Smooth muscle cell (in vitro differentiated cells): ENCODE data around the gene MYO15A. TPM values are rescaled to one million over a fixed set of nuclear protein-coding genes. Genes with fewer than 3 reads are reported as not detected.

Experiments
- DNase-seq: peaks from one replicate; lab custom pipeline; 2025; ENCODE audit not compliant: unreplicated experiment; lab: John Stamatoyannopoulos, UW
- H2AFZ ChIP-seq: fragments of 200-600 bp; sonication (generic); 2 replicates; pipeline ENCODE4 v1.6.0; 2016; ENCODE audit warnings: antibody characterized with exemption, low read depth, mild to moderate bottlenecking
- H3F3A ChIP-seq: fragments of 200-600 bp; sonication (generic); 2 replicates; pipeline ENCODE4 v1.6.0; 2017; ENCODE audit warnings: antibody characterized with exemption, low read depth
- H3K27ac ChIP-seq: fragments of 200-600 bp; sonication (generic); 2 replicates; pipeline ENCODE4 v1.5.1; 2016; ENCODE audit warnings: low read depth, mild to moderate bottlenecking
- H3K27me3 ChIP-seq: fragments of 200-600 bp; sonication (generic); 2 replicates; pipeline ENCODE4 v1.6.1; 2016; ENCODE audit warnings: low read depth, mild to moderate bottlenecking
- H3K36me3 ChIP-seq: fragments of 200-600 bp; sonication (generic); 2 replicates; pipeline ENCODE4 v1.5.1; 2016; ENCODE audit warnings: low read depth
- H3K4me1 ChIP-seq: fragments of 200-600 bp; sonication (generic); 2 replicates; pipeline ENCODE4 v1.5.1; 2016; ENCODE audit warnings: low read depth
- H3K4me2 ChIP-seq: fragments of 200-600 bp; sonication (generic); 2 replicates; pipeline ENCODE4 v1.6.0; 2016; ENCODE audit warnings: mild to moderate bottlenecking
- H3K4me3 ChIP-seq: fragments of 200-600 bp; sonication (generic); 2 replicates; pipeline ENCODE4 v1.5.1; 2016; ENCODE audit warnings: mild to moderate bottlenecking
- H3K79me2 ChIP-seq: fragments of 200-600 bp; sonication (generic); 2 replicates; pipeline ENCODE4 v1.6.0; 2016; ENCODE audit warnings: low read depth, mild to moderate bottlenecking
- H3K9ac ChIP-seq: fragments of 200-600 bp; sonication (generic); 2 replicates; pipeline ENCODE4 v1.6.0; 2016; ENCODE audit warnings: low read depth
- H3K9me3 ChIP-seq: fragments of 200-600 bp; sonication (generic); replicated peaks from 2 replicates; pipeline ENCODE4 v1.5.1; 2016; ENCODE audit warnings: low read depth
- H4K20me1 ChIP-seq: fragments of 200-600 bp; sonication (generic); 2 replicates; pipeline ENCODE4 v1.6.0; 2016; ENCODE audit warnings: low read depth
- CTCF ChIP-seq: fragments of 200-600 bp; sonication (generic); IDR thresholded peaks from 2 replicates; pipeline ENCODE4 v1.5.1; 2017; ENCODE audit warnings: borderline replicate concordance, mild to moderate bottlenecking, antibody characterized with exemption; ENCODE audit not compliant: insufficient read depth, poor library complexity, severe bottlenecking
- WGBS: methylation state at CpG from one replicate; pipeline ENCODE4 v1.1.7; 2016; ENCODE audit warnings: low lambda C conversion rate; 5-methylcytosine and 5-hydroxymethylcytosine counted together
- polyA plus RNA-seq: library from polyadenylated mRNA; unstranded; fragments of >200 nt; fragmentation: Nextera tagmentation; extraction: Ambion mirVana; gene quantifications from 2 replicates; pipeline ENCODE4 v1.2.1, GENCODE V29; 2016
- total RNA-seq: library from RNA; depleted of rRNA; stranded (reverse); fragments of >200 nt; gene quantifications from 2 replicates; pipeline ENCODE4 v1.2.3, GENCODE V29; 2014

MYO15A gene
- total and polyA plus RNA-seq, 2 experiments from 2014 or later: 2.0 to 3.6 TPM

- WGBS: 83% methylated on average over 4 of the region's 5 CpGs
- DNase-seq: no peak
- no peaks in the 10 kb centered on the region for H4K20me1 ChIP-seq
These were observed 58.3 kb downstream of the MYO15A start for GRCh38 chr17:18166894-18167293.

GRCh38 chr17:18167421-18167820 lies 58.9 kb downstream of the MYO15A start:
- Histone ChIP-seq H3K36me3 (no peaks in the 10 kb centered on the region), H3K9ac (no peak overlapping the region), H3K4me1 (no peaks in the 10 kb centered on the region), H3K79me2 (no peaks in the 10 kb centered on the region), H4K20me1 (no peaks in the 10 kb centered on the region), H3F3A (no peaks in the 10 kb centered on the region), H3K9me3 (no peaks in the 10 kb centered on the region), H2AFZ (no peak overlapping the region), H3K27me3 (no peaks in the 10 kb centered on the region), H3K4me2 (no peak overlapping the region), H3K4me3 (no peak overlapping the region), H3K27ac (no peak overlapping the region)
- DNase-seq: no peak
- no peak for TF ChIP-seq CTCF
- WGBS: 92% methylated on average over 10 of the region's 10 CpGs

More at GRCh38 chr17:18166894-18167293, 58.3 kb downstream of the MYO15A start:
- H3K9me3 ChIP-seq: no peaks in the 10 kb centered on the region
- H2AFZ ChIP-seq: no peak overlapping the region
- H3K4me2 ChIP-seq: no peak overlapping the region
- no peak for TF ChIP-seq CTCF
- no peaks in the 10 kb centered on the region for H3K36me3 ChIP-seq
- no peaks in the 10 kb centered on the region for H3K79me2 ChIP-seq
- no peaks in the 10 kb centered on the region for H3K4me1 ChIP-seq
- H3F3A ChIP-seq: no peaks in the 10 kb centered on the region
- H3K9ac ChIP-seq: no peak overlapping the region
- no peak overlapping the region for H3K27ac ChIP-seq
- H3K27me3 ChIP-seq: no peaks in the 10 kb centered on the region
- no peak overlapping the region for H3K4me3 ChIP-seq

- 92% methylated on average over 3 of the region's 3 CpGs for WGBS
- no peak for DNase-seq
- no peak overlapping the region for H2AFZ ChIP-seq
- TF ChIP-seq CTCF: no peak
- no peak overlapping the region for H3K4me2 ChIP-seq
- H3F3A ChIP-seq: no peaks in the 10 kb centered on the region
- H3K27me3 ChIP-seq: no peaks in the 10 kb centered on the region
- H4K20me1 ChIP-seq: no peaks in the 10 kb centered on the region
- H3K36me3 ChIP-seq: no peaks in the 10 kb centered on the region
- H3K27ac ChIP-seq: no peak overlapping the region
- H3K79me2 ChIP-seq: no peaks in the 10 kb centered on the region
- no peak overlapping the region for H3K4me3 ChIP-seq
- H3K4me1 ChIP-seq: no peaks in the 10 kb centered on the region
- no peak overlapping the region for H3K9ac ChIP-seq
- H3K9me3 ChIP-seq: no peaks in the 10 kb centered on the region
These were observed 64.1 kb downstream of the MYO15A start for GRCh38 chr17:18172531-18173278.

- Histone ChIP-seq H3K27me3 (no peaks in the 10 kb centered on the region), H2AFZ (no peak overlapping the region), H3F3A (no peaks in the 10 kb centered on the region), H3K27ac (no peak overlapping the region), H3K4me1 (no peaks in the 10 kb centered on the region), H3K36me3 (no peaks in the 10 kb centered on the region), H3K4me2 (no peak overlapping the region), H3K9me3 (no peaks in the 10 kb centered on the region), H3K79me2 (no peaks in the 10 kb centered on the region), H3K9ac (no peak overlapping the region), H4K20me1 (no peaks in the 10 kb centered on the region), H3K4me3 (no peak overlapping the region)
- 97% methylated on average over 14 of the region's 14 CpGs for WGBS
- no peak for DNase-seq
- no peak for TF ChIP-seq CTCF
These were observed 65.2 kb downstream of the MYO15A start for GRCh38 chr17:18173740-18174139.
